ENCODE data around the gene CSPG4. TPM values are rescaled to one million over a fixed set of nuclear protein-coding genes. Genes with fewer than 3 reads are reported as not detected.
"Not testable (repeated sequence)": the region's sequence is repeated elsewhere in the genome, so short reads cannot be mapped to it uniquely, and the experiment has no call there.

CSPG4 gene
- total RNA-seq: not detected

GRCh38 chr15:75712668-75713337 lies at the start of gene CSPG4:
Gene CSPG4 (minus strand): TSS chr15:75712848. CDS start chr15:75712755, 93 bp downstream.
- DNase-seq: no peak

- not testable (repeated sequence) for DNase-seq
These were observed 49.7 kb upstream of the CSPG4 start for GRCh38 chr15:75762357-75762718.

GRCh38 chr15:75761446-75762356 lies 49.1 kb upstream of the CSPG4 start:
- no peak for DNase-seq

DNA sequence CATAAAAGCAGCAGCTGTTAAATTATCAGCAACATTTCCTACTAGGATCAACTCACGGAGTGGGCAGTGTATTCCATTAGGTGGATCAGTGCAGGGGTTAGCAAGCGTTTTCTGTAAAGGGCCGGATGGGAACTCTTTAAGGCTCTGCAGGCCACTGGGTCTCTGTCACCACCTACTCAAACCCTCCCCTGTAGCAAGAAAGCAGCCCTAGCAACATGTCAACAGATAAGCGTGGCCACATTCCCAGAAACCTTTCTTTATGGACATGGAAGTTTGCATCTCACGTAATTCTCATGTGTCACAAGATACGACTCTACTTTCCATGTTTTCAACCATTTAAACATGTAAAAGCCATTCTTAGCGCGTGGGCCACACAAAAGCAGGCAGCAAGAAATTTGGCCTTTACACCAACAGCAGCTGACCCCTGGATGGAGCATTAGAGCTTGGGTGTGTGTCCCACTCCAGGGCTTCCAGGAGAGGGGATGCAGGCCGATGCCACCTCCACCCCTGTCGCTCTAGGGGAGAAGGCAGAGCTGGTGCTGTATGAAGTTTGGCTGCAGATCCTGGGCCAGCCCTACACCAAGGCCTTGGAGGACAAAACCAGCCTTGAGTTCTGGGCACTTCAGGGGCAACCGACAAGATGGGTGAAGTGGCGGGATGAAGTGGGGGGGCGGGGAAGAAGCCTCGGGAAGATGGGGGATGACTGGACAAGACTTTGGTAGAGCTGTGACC lies 48.2 kb upstream of the CSPG4 start:
- DNase-seq: no peak

- DNase-seq: not testable (repeated sequence)
These were observed 47.5 kb upstream of the CSPG4 start for GRCh38 chr15:75760131-75760520.

GRCh38 chr15:75759416-75760130 lies 46.9 kb upstream of the CSPG4 start:
- no peak for DNase-seq

GRCh38 chr15:75758071-75758872 lies 45.6 kb upstream of the CSPG4 start:
- DNase-seq: peak; percentile 51

- not testable (repeated sequence) for DNase-seq
These were observed 42.2 kb upstream of the CSPG4 start for GRCh38 chr15:75754871-75755270.

DNA sequence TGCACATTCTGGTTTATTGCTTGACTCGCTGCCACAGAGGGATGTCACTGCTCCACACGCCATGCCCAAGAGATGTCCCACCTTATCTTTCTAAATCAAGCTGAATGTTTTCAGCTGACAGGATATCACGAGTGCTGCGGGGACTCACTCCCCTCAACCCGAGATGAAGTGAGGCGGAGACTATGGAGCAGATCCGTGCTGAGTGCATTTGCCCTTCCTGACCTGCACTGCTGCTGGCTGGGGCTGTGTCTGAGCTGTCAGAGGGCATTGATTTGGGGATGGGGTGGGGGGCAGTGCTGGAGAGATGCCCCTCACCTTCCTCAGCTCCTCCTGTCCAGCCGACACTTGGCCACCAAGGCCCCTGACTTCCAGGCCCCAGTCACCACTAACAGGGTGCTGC lies 40.5 kb upstream of the CSPG4 start:
- DNase-seq: no peak

GRCh38 chr15:75751891-75752290 lies 39.2 kb upstream of the CSPG4 start:
- DNase-seq: no peak

DNA sequence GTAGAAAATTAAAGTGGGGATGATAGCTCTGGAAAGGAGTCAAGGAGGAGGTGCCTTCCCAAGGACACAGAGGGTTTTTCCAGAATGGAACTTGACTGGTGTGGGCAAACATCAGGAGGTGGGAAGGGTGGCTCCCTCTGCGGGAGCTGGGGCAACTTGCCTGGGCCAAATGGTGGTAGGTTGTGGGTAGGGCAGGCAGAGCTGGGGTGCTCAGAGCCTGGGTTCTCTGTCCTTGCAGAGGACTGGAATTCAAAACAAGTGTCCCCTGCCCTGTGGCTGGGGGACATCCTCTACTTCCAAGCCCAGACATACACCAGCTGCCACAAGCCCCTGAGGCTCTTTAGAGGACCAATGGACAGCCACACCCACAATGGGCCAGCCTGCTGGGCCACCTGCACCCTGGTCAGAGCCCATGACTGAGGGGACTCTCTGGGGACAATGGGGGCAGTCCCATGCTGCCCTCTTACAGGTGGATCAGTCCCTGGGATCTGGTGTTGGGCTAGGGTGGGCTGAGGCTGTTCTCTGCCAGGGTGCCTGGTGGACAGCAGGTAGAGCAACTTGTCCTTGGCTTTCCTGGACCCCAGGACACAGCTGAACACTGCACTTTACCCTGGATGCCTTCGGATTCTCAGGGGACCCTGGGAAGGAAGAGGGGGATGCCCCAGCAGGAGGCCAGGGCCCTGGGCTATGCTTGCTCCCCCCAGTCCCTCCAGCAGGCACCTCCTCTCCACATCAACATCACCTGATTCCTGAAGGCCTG lies 38.6 kb upstream of the CSPG4 start:
- no peak for DNase-seq

GRCh38 chr15:75750261-75751050 lies 37.8 kb upstream of the CSPG4 start:
- no peak for DNase-seq

DNA sequence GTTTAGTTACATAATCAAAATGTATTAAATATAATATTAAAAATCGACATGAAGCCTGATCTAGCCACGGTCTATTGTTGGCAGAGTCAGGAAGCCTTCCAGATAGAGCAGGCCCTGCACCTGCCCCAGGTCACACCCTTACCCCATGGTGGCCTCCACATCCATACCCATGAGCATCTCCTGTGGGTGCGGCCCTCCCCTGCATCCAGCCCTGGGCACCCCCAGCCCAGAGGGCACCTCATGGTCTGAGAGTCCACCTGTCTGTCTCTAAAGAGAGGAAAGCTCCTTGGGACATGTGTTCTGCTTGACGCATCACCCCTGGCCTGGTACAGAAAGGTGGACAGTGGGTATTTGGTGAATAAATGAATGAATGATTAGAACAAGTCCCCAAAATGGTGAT lies 37.2 kb upstream of the CSPG4 start:
- no peak for DNase-seq

DNA sequence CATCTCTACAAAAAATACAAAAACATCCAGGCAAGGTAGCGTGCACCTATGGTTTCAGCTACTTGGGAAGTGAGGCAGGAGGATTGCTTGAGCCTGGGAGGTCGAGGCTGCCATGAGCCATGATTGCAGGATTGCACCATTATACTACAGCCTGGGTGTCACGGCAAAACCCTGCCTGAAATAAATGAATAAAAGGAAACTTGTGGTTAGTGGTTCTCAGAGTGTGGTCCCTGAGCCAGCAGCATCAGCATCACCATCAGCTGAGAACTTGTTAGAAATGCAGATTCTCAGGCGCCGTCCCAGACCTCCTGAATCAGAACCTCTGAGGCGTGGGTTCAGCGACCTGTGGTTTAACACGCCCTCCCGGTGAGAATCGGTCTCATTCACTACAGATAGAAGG lies 36.2 kb upstream of the CSPG4 start:
- DNase-seq: not testable (repeated sequence)

DNA sequence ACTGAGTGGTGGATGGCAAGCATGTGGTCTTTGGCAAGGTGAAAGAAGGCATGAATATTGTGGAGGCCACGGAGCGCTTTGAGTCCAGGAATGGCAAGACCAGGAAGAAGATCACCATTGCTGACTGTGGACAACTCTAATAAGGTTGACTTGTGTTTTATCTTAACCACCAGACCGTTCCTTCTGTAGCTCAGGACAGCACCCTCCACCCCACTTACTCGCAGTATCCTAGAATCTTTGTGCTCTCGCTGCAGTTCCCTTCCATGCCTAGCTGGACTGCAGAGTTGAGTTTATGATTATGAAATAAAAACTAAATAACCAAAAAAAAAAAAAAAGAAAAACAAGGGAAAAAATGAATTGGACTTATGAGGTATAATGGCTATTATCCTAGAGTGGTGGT lies 34.5 kb upstream of the CSPG4 start:
- not testable (repeated sequence) for DNase-seq

- no peak for DNase-seq
These were observed 32.7 kb upstream of the CSPG4 start for GRCh38 chr15:75745305-75745704.

GRCh38 chr15:75742346-75742745 lies 29.7 kb upstream of the CSPG4 start:
- DNase-seq: not testable (repeated sequence)

- no peak for DNase-seq
These were observed 27.1 kb upstream of the CSPG4 start for GRCh38 chr15:75739791-75740190.

GRCh38 chr15:75738647-75739325 lies 26.1 kb upstream of the CSPG4 start:
- peak; percentile 81 for DNase-seq
